ENCODE measurements around the gene USH2A.

USH2A gene, protein sequence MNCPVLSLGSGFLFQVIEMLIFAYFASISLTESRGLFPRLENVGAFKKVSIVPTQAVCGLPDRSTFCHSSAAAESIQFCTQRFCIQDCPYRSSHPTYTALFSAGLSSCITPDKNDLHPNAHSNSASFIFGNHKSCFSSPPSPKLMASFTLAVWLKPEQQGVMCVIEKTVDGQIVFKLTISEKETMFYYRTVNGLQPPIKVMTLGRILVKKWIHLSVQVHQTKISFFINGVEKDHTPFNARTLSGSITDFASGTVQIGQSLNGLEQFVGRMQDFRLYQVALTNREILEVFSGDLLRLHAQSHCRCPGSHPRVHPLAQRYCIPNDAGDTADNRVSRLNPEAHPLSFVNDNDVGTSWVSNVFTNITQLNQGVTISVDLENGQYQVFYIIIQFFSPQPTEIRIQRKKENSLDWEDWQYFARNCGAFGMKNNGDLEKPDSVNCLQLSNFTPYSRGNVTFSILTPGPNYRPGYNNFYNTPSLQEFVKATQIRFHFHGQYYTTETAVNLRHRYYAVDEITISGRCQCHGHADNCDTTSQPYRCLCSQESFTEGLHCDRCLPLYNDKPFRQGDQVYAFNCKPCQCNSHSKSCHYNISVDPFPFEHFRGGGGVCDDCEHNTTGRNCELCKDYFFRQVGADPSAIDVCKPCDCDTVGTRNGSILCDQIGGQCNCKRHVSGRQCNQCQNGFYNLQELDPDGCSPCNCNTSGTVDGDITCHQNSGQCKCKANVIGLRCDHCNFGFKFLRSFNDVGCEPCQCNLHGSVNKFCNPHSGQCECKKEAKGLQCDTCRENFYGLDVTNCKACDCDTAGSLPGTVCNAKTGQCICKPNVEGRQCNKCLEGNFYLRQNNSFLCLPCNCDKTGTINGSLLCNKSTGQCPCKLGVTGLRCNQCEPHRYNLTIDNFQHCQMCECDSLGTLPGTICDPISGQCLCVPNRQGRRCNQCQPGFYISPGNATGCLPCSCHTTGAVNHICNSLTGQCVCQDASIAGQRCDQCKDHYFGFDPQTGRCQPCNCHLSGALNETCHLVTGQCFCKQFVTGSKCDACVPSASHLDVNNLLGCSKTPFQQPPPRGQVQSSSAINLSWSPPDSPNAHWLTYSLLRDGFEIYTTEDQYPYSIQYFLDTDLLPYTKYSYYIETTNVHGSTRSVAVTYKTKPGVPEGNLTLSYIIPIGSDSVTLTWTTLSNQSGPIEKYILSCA (N-terminal part only)

DNA sequence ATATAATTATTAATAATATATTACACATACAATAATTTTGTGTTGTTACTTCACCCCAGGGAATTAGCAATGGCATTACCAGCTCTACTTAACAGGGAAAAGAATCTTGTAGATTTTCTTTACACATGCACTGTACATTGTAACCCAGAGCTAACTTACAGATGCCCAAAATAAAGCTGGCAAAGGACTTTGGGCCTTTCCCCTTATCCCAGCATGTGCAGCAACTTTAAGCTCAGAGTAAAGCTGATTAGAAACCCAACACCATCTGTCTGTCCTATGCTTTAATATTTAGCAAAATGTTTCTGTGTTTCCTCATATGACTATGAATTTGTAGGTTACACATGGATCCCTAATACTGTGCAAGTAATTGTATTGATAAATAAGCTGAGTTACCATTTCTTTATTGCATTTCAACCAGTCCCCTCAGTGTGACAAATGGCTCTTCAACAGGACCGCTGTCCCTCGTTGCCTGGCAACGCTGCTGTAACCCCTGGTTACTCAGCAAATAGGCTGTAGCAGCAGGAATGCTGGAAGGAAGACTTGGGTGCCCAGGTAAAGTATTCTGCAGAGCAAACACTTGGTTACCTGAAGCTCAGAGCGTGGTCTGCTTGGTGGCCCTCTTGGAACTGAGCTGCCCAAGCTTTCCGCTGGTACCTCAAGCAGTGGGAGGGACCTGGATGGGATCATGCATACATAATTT lies at the start of gene USH2A:
USH2A (minus strand) TSS at position 628 of the 700 bp plus-strand sequence. CDS start 1,112 bp downstream, outside the sequence.
- no peak within 1 kb of the TSS for H3K4me3 ChIP-seq
- TF ChIP-seq CTCF (IDR thresholded peaks at IDR 0.05), result no peak
- DNase-seq (ENCODE audit: low spot score), result no peak
- no peak within 1 kb of the TSS for H3K27ac ChIP-seq

DNA sequence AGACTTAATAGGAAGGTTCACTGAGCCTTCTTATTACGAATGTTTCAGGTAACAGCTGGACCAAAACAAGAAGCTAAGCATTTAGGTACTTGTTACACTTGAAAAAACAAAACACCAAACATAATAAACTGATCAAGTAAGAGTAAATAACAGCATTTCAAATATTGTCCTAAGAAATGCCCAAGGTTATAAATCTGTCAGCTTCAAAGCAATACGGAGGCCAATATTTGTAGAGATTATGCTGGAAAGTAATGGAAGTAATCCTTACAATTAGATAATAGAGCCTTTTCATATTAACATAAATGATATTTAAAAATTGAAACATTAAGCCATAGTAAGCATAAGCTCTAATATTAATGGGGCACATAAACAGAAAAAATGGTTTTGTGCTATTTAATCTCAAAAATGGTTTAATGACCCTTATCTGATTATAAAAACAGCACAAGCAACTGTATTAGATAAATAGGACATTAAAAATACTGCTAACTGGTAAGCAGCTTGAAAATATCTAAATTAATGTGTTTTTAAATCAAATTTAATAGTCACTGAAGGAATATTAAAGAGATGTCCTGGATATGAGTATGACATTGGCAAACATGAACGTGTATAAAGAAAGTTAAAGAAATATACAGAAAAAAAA lies 43.0 kb upstream of the USH2A start:
- Histone ChIP-seq H3K27ac (no peak overlapping the region), H3K4me3 (no peak overlapping the region)
- TF ChIP-seq CTCF (IDR thresholded peaks at IDR 0.05), result no peak
- no peak for DNase-seq (ENCODE audit: low spot score)

DNA sequence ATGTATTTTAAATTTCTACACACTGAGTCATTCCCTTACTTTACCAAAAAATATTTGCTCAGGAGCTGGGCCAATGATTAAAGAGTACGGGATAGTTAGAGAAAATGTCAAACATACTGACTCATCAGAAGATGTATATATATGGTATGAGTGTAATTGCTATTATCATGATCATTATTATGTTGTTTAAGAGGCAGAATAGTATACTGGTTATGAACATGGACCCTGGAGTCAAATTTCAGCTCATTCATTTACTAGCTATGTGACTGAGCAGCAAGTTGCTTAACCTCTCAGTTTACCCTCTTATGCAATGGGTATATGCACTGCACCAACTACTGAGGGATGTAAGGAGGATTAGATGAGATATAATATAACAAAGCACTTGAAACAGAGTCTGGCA lies 41.2 kb upstream of the USH2A start:
- no peak for TF ChIP-seq CTCF (IDR thresholded peaks at IDR 0.05)
- no peak overlapping the region for H3K4me3 ChIP-seq
- no peak overlapping the region for H3K27ac ChIP-seq
- DNase-seq (ENCODE audit: low spot score), result no peak

DNA sequence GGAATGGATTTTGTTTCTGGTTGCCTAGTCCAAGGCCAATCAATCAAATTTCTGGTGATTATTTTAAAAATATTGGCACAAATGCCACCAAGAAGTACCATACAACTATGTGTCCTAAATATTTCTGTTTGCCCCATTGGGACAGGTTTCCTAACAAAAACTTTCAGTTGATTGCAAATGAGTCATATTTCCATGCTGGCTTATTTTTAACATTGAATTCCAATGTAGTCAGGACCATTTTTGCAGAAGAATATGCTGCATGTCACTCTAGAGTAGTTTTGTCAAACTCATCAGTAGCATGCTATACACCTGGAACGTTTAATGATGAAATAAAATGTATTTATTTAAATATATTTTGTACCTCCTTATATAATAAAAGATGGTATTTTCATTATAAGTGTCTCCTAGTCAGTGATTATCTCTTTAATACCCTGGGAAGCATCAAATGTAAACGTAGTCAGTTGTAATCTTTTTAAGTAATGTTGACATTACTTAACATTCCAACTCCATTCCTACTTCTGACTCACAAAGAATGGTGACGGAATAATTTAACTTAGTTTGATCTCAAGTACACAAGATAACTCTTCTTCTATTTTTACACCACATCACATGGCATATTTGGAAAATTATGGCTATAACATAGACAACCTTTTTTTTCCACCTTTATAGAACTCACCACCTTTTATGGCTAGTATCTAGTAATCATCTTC lies 39.0 kb upstream of the USH2A start:
- TF ChIP-seq CTCF (IDR thresholded peaks at IDR 0.05), result no peak
- Histone ChIP-seq H3K4me3 (no peak overlapping the region), H3K27ac (no peak overlapping the region)
- DNase-seq (ENCODE audit: low spot score), result no peak

DNA sequence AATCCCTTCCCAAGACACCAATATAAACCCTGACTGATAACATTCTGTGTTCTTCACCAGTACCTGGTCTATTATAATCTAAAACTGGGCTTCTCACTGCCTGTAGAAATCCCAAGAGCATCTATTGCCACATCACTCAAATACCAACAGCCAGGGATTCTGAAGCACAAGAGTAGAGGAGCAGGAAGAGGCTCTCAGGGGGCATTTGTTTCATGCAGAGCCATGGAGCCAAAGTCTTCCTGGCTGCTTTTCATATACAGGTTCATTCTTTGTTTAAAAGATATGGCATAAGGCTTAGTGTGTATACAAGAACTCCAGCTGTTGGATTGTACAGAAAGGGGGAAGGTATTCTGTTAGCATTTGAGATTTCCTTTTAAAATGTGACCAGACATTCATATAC lies 38.2 kb upstream of the USH2A start:
- no peak for DNase-seq (ENCODE audit: low spot score)
- Histone ChIP-seq H3K27ac (no peak overlapping the region), H3K4me3 (no peak overlapping the region)
- no peak for TF ChIP-seq CTCF (IDR thresholded peaks at IDR 0.05)

Measured in coronary artery (tissue), 2 donors.